HCT116 (cell line): ENCODE data around the gene ADPRHL1. TPM values are rescaled to one million over a fixed set of nuclear protein-coding genes. Genes with fewer than 3 reads are reported as not detected.

ENCODE experiments used
- ATAC-seq: fragments of 200-7000 bp; cut with Tn5 transposase; 2 replicates; pipeline ENCODE4 v1.9.1; 2020; ENCODE audit warnings: mild to moderate bottlenecking, moderate library complexity
- BruUV-seq: library from RNA; stranded (reverse); fragments of 400-500 nt; replicated peaks from 2 replicates; lab custom pipeline; 2021; lab: Mats Ljungman, UMichigan
- CTCF ChIA-PET: fragments of 300-600 bp; sonication (Branson Sonifier 250); formaldehyde crosslinking; loops from one replicate; lab custom pipeline; 2021; ENCODE audit warnings: antibody characterized with exemption; lab: Charles Lee
- POLR2A ChIA-PET: fragments of 300-600, 350-600 bp; sonication (Branson Sonifier 250); formaldehyde crosslinking; loops from one replicate; lab custom pipeline; 2021; ENCODE audit warnings: antibody characterized with exemption; lab: Charles Lee
- RAD21 ChIA-PET, 2 experiments: fragments of 300-600 bp; sonication (Branson Sonifier 250); formaldehyde crosslinking; loops; one replicate each; lab custom pipeline; 2023; ENCODE audit warnings: low total read pairs in 2 of 2; ENCODE audit not compliant: uncharacterized antibody in 2 of 2, unreplicated experiment in 2 of 2, low non-redundant PET in 1 of 2; lab: Charles Lee
- DNase-seq: peaks from one replicate; pipeline ENCODE4 v3.0.0-alpha.2; 2010; ENCODE audit warnings: low read depth, low spot score
- H2AFZ ChIP-seq: fragments of 200-600 bp; shearing (Covaris generic), sonication (generic); 2 replicates; pipeline ENCODE4 v1.6.1; 2017; ENCODE audit warnings: low read depth, mixed run types, mixed read lengths, antibody characterized with exemption, low read length; ENCODE audit not compliant: poor library complexity, severe bottlenecking
- H3K27ac ChIP-seq: 2 replicates; pipeline ENCODE4 v1.5.1; 2012; ENCODE audit warnings: low read depth, low read length
- H3K27me3 ChIP-seq: fragments of 200-600 bp; sonication (generic); 2 replicates; pipeline ENCODE4 v1.6.1; 2016; ENCODE audit warnings: mixed run types, low read length, mixed read lengths; ENCODE audit not compliant: insufficient read depth
- H3K36me3 ChIP-seq, 2 experiments: fragments of 200-500 bp in 1 of 2; fragments of 200-600 bp in 1 of 2; sonication (Bioruptor generic) in 1 of 2; sonication (generic) in 1 of 2; 2 replicates each; pipeline versions ENCODE4 v1.5.1 to v1.6.1; 2014 to 2016; ENCODE audit warnings: low read length in 2 of 2, inconsistent platforms in 1 of 2, mixed read lengths in 1 of 2, mixed run types in 1 of 2; ENCODE audit not compliant: insufficient read depth in 2 of 2, control insufficient read depth in 1 of 2
- H3K4me1 ChIP-seq, 2 experiments: fragments of 200-600 bp in 1 of 2; sonication (generic) in 1 of 2; 2 replicates each; pipeline versions ENCODE4 v1.5.1 to v1.6.1; 2012 to 2017; ENCODE audit warnings: low read length in 2 of 2, inconsistent platforms in 1 of 2, mild to moderate bottlenecking in 1 of 2, mixed read lengths in 1 of 2, mixed run types in 1 of 2, moderate library complexity in 1 of 2; ENCODE audit not compliant: insufficient read depth in 2 of 2, control insufficient read depth in 1 of 2
- H3K4me2 ChIP-seq: fragments of 200-600 bp; sonication (generic); 2 replicates; pipeline ENCODE4 v1.6.1; 2017; ENCODE audit warnings: mixed run types, low read length, mixed read lengths
- H3K4me3 ChIP-seq, 2 experiments: fragments of 200-600 bp in 1 of 2; sonication (generic) in 1 of 2; replicated peaks in 1 of 2; 2 replicates each; pipeline ENCODE4 v1.5.1; 2011 to 2016; ENCODE audit warnings: low read length in 2 of 2, control low read depth in 1 of 2, low read depth in 1 of 2, mild to moderate bottlenecking in 1 of 2, mixed read lengths in 1 of 2, mixed run types in 1 of 2
- H3K79me2 ChIP-seq: fragments of 200-600 bp; sonication (generic); 2 replicates; pipeline ENCODE4 v1.6.1; 2017; ENCODE audit warnings: mild to moderate bottlenecking, mixed run types, low read length, moderate library complexity, mixed read lengths; ENCODE audit not compliant: insufficient read depth
- H3K9ac ChIP-seq: fragments of 200-600 bp; sonication (generic); 2 replicates; pipeline ENCODE4 v1.6.1; 2016; ENCODE audit warnings: low read length, mixed read lengths
- H3K9me2 ChIP-seq: fragments of 200-600 bp; sonication (generic), shearing (Covaris generic); 2 replicates; pipeline ENCODE4 v1.6.1; 2017; ENCODE audit warnings: mixed run types, mild to moderate bottlenecking, moderate library complexity; ENCODE audit not compliant: insufficient read depth
- H3K9me3 ChIP-seq, 2 experiments: fragments of 200-500 bp in 1 of 2; fragments of 200-600 bp in 1 of 2; sonication (Bioruptor generic) in 1 of 2; sonication (generic) in 1 of 2; 2 replicates each; pipeline ENCODE4 v1.6.1; 2014 to 2017; ENCODE audit warnings: low read length in 2 of 2, mixed read lengths in 2 of 2, inconsistent platforms in 1 of 2, low read depth in 1 of 2, mild to moderate bottlenecking in 1 of 2, mixed run types in 1 of 2, moderate library complexity in 1 of 2; ENCODE audit not compliant: control insufficient read depth in 1 of 2, insufficient read depth in 1 of 2
- H4K20me1 ChIP-seq: fragments of 200-600 bp; sonication (generic), shearing (Covaris generic); 2 replicates; pipeline ENCODE4 v1.6.1; 2017; ENCODE audit warnings: mixed run types, mild to moderate bottlenecking, moderate library complexity; ENCODE audit not compliant: insufficient read depth
- CEBPB ChIP-seq: IDR thresholded peaks from 2 replicates; pipeline ENCODE4 v1.6.1; 2012; ENCODE audit warnings: low read depth
- EGR1 ChIP-seq: IDR thresholded peaks from 2 replicates; pipeline ENCODE4 v1.6.1; 2012; ENCODE audit warnings: low read depth
- EZH2 ChIP-seq: fragments of 200-600 bp; sonication (generic); IDR thresholded peaks from 2 replicates; pipeline ENCODE4 v1.6.1; 2017; ENCODE audit warnings: antibody characterized with exemption, mixed run types
- EZH2phosphoT487 ChIP-seq: fragments of 200-600 bp; IDR thresholded peaks from 2 replicates; pipeline ENCODE4 v1.6.1; 2018; ENCODE audit warnings: antibody characterized with exemption, borderline replicate concordance
- JUND ChIP-seq: IDR thresholded peaks from 2 replicates; pipeline ENCODE4 v1.6.1; 2012
- POLR2A ChIP-seq: IDR thresholded peaks from 2 replicates; pipeline ENCODE4 v1.7.0; 2011; ENCODE audit warnings: borderline replicate concordance; ENCODE audit not compliant: insufficient read depth, insufficient read length; ENCODE audit errors: extremely low read depth
- POLR2AphosphoS5 ChIP-seq: IDR thresholded peaks from 2 replicates; pipeline ENCODE4 v1.6.1; 2011; ENCODE audit warnings: mild to moderate bottlenecking, low read depth, low read length, moderate library complexity
- RAD21 ChIP-seq: IDR thresholded peaks from 2 replicates; pipeline ENCODE4 v1.6.1; 2012; ENCODE audit warnings: low read depth, mild to moderate bottlenecking
- SIN3A ChIP-seq: IDR thresholded peaks from 2 replicates; pipeline ENCODE4 v1.6.1; 2012; ENCODE audit warnings: low read depth
- SRF ChIP-seq: IDR thresholded peaks from 2 replicates; pipeline ENCODE4 v1.6.1; 2012; ENCODE audit warnings: low read depth
- TCF7L2 ChIP-seq: IDR thresholded peaks from 2 replicates; pipeline ENCODE4 v1.7.0; 2011; ENCODE audit warnings: borderline replicate concordance, inconsistent platforms; ENCODE audit not compliant: insufficient read depth, insufficient read length; ENCODE audit errors: extremely low read depth
- YY1 ChIP-seq: IDR thresholded peaks from 2 replicates; pipeline ENCODE4 v1.6.1; 2011; ENCODE audit warnings: low read length, low read depth, moderate library complexity, mild to moderate bottlenecking; ENCODE audit not compliant: insufficient replicate concordance; ENCODE audit errors: extremely low read depth
- ZFX ChIP-seq: fragments of 450-650 bp; IDR thresholded peaks from 2 replicates; pipeline ENCODE4 v1.6.1; 2017
- ZNF274 ChIP-seq: fragments of 200-500 bp; sonication (Bioruptor generic); IDR thresholded peaks from 2 replicates; pipeline ENCODE4 v1.6.1; 2014; ENCODE audit warnings: mild to moderate bottlenecking, low read depth, low read length, inconsistent platforms
- intact Hi-C: fragments of 100-400 bp; cut with micrococcal nuclease; formaldehyde crosslinking; loops from 2 replicates; pipeline ENCODE4 v1.10.0; 2022
- total RNA-seq: library from RNA; stranded (reverse); gene quantifications from one replicate; pipeline ENCODE4 v1.2.1, GENCODE V29; 2021; ENCODE audit not compliant: unreplicated experiment
- TF ChIP-seq, protein P1 (sequence below): IDR thresholded peaks from 2 replicates; pipeline ENCODE4 v1.6.1; 2011; ENCODE audit warnings: mild to moderate bottlenecking, low read length, moderate library complexity; ENCODE audit not compliant: insufficient replicate concordance; ENCODE audit errors: extremely low read depth
- TF ChIP-seq, protein P2 (sequence below): IDR thresholded peaks from 2 replicates; pipeline ENCODE4 v1.6.1; 2012
- TF ChIP-seq, protein P3 (sequence below): IDR thresholded peaks from 2 replicates; pipeline ENCODE4 v1.6.1; 2012
- TF ChIP-seq, protein P4 (sequence below): IDR thresholded peaks from 2 replicates; pipeline ENCODE4 v1.6.1; 2012; ENCODE audit warnings: low read depth

The ADPRHL1 gene
- total RNA-seq, 1 experiment from 2014 or later: 12.6 TPM

DNA sequence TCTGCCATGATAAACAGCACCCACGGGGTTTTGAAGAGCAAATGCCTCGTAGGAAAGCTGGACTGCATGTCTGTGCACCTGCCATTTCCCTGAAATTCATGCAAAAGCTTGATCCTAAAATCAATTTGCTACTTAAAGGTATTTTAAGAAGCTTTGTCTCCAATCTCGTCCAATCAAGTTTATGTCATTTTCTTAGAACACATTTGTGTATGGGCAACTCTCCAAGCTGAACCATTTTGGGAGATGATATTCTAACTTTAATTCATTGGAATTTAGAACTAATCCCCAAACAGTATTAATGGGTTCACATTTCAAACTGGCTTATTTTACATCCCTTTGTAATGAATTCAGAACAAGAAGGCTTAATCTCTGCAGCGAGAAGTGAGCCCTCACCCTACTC is 822 bp downstream of the ADPRHL1 start:
- H3K27me3 ChIP-seq: no peaks in the 10 kb centered on the region
- H3K4me1 ChIP-seq: peaks cover 9 to 24% of the 10 kb centered on the region in 2 experiments
- H3K9ac ChIP-seq: no peak overlapping the region
- no peak overlapping the region for H3K4me3 ChIP-seq
- H3K9me3 ChIP-seq: peaks cover 0 to 1% of the 10 kb centered on the region in 2 experiments; a peak in 1 of 4 replicates
- no peaks in the 10 kb centered on the region for H4K20me1 ChIP-seq
- ChIA-PET POLR2A (no interaction called here), RAD21 (no interaction called here), CTCF (interaction anchor here (0.6 to 1.3 kb wide), 3 partner anchors 12 to 423 kb away, joined by 3 to 4 read pairs (median 4); no protein-coding TSS in a partner anchor)
- H3K9me2 ChIP-seq: no peaks in the 10 kb centered on the region
- no peak overlapping the region for H2AFZ ChIP-seq
- DNase-seq (no peak), ATAC-seq (no peak)
- H3K27ac ChIP-seq: no peak overlapping the region
- peaks cover 4 to 9% of the 10 kb centered on the region in 2 experiments; a peak in 2 of 4 replicates for H3K36me3 ChIP-seq
- H3K79me2 ChIP-seq: peaks cover 10% of the 10 kb centered on the region
- H3K4me2 ChIP-seq: no peak overlapping the region
- BruUV-seq: no TSS peak
- intact Hi-C loops: no loop called here
- TF ChIP-seq POLR2AphosphoS5 (no peak), JUND (no peak), EGR1 (no peak), EZH2 (no peak), YY1 (no peak), CEBPB (no peak), SRF (no peak), RAD21 (no peak), ZFX (no peak), TCF7L2 (no peak), ZNF274 (no peak), POLR2A (no peak), SIN3A (no peak), EZH2phosphoT487 (no peak)
- TF ChIP-seq, protein P1, sequence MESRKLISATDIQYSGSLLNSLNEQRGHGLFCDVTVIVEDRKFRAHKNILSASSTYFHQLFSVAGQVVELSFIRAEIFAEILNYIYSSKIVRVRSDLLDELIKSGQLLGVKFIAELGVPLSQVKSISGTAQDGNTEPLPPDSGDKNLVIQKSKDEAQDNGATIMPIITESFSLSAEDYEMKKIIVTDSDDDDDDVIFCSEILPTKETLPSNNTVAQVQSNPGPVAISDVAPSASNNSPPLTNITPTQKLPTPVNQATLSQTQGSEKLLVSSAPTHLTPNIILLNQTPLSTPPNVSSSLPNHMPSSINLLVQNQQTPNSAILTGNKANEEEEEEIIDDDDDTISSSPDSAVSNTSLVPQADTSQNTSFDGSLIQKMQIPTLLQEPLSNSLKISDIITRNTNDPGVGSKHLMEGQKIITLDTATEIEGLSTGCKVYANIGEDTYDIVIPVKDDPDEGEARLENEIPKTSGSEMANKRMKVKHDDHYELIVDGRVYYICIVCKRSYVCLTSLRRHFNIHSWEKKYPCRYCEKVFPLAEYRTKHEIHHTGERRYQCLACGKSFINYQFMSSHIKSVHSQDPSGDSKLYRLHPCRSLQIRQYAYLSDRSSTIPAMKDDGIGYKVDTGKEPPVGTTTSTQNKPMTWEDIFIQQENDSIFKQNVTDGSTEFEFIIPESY: no peak
- TF ChIP-seq, protein P2, sequence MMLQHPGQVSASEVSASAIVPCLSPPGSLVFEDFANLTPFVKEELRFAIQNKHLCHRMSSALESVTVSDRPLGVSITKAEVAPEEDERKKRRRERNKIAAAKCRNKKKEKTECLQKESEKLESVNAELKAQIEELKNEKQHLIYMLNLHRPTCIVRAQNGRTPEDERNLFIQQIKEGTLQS: no peak
- TF ChIP-seq, protein P3, sequence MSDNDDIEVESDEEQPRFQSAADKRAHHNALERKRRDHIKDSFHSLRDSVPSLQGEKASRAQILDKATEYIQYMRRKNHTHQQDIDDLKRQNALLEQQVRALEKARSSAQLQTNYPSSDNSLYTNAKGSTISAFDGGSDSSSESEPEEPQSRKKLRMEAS: no peak
- TF ChIP-seq, protein P4, sequence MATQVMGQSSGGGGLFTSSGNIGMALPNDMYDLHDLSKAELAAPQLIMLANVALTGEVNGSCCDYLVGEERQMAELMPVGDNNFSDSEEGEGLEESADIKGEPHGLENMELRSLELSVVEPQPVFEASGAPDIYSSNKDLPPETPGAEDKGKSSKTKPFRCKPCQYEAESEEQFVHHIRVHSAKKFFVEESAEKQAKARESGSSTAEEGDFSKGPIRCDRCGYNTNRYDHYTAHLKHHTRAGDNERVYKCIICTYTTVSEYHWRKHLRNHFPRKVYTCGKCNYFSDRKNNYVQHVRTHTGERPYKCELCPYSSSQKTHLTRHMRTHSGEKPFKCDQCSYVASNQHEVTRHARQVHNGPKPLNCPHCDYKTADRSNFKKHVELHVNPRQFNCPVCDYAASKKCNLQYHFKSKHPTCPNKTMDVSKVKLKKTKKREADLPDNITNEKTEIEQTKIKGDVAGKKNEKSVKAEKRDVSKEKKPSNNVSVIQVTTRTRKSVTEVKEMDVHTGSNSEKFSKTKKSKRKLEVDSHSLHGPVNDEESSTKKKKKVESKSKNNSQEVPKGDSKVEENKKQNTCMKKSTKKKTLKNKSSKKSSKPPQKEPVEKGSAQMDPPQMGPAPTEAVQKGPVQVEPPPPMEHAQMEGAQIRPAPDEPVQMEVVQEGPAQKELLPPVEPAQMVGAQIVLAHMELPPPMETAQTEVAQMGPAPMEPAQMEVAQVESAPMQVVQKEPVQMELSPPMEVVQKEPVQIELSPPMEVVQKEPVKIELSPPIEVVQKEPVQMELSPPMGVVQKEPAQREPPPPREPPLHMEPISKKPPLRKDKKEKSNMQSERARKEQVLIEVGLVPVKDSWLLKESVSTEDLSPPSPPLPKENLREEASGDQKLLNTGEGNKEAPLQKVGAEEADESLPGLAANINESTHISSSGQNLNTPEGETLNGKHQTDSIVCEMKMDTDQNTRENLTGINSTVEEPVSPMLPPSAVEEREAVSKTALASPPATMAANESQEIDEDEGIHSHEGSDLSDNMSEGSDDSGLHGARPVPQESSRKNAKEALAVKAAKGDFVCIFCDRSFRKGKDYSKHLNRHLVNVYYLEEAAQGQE: no peak
